Astrocyte (in vitro differentiated cells and primary cell): ENCODE results near the gene KCNQ5. TPM values are rescaled to one million over a fixed set of nuclear protein-coding genes. Genes with fewer than 3 reads are reported as not detected.
A peak's percentile ranks its signal among the peaks of the same experiment; 100 is the strongest.

ENCODE experiments used
- DNase-seq: peaks from one replicate; pipeline ENCODE4 v3.0.0-alpha.2; 2010; ENCODE audit warnings: low read depth
- FAIRE-seq: peaks from 2 replicates; lab custom pipeline; 2011; peaks lifted over from hg19 to GRCh38; lab: Jason Lieb, UNC
- H2AFZ ChIP-seq: 2 replicates; pipeline ENCODE4 v1.6.0; 2012; ENCODE audit warnings: low read depth, low read length, inconsistent platforms
- H3K27ac ChIP-seq: 2 replicates; pipeline ENCODE4 v1.5.1; 2011; ENCODE audit warnings: low read depth, low read length, inconsistent platforms
- H3K27me3 ChIP-seq: 2 replicates; pipeline ENCODE4 v1.6.0; 2011; ENCODE audit warnings: low read length, inconsistent platforms; ENCODE audit not compliant: insufficient read depth
- H3K36me3 ChIP-seq: 2 replicates; pipeline ENCODE4 v1.5.1; 2011; ENCODE audit warnings: low read length, inconsistent platforms; ENCODE audit not compliant: insufficient read depth
- H3K4me1 ChIP-seq: 2 replicates; pipeline ENCODE4 v1.5.1; 2011; ENCODE audit warnings: low read length, inconsistent platforms; ENCODE audit not compliant: insufficient read depth
- H3K4me2 ChIP-seq: 2 replicates; pipeline ENCODE4 v1.6.0; 2012; ENCODE audit warnings: low read length, inconsistent platforms
- H3K4me3 ChIP-seq: 2 replicates; pipeline ENCODE4 v1.5.1; 2011; ENCODE audit warnings: low read depth, mild to moderate bottlenecking, low read length, inconsistent platforms; ENCODE audit not compliant: insufficient read depth
- H3K79me2 ChIP-seq: 2 replicates; pipeline ENCODE4 v1.6.0; 2012; ENCODE audit warnings: mild to moderate bottlenecking, low read length, inconsistent platforms; ENCODE audit not compliant: insufficient read depth
- H3K9ac ChIP-seq: 2 replicates; pipeline ENCODE4 v1.6.0; 2012; ENCODE audit warnings: mild to moderate bottlenecking, low read length, inconsistent platforms
- H3K9me3 ChIP-seq: 2 replicates; pipeline ENCODE4 v1.5.1; 2012; ENCODE audit warnings: low read depth, mild to moderate bottlenecking, low read length, inconsistent platforms; ENCODE audit not compliant: insufficient read depth
- H4K20me1 ChIP-seq: 2 replicates; pipeline ENCODE4 v1.6.0; 2012; ENCODE audit warnings: low read length, inconsistent platforms; ENCODE audit not compliant: insufficient read depth
- H3K27ac Mint-ChIP-seq: one replicate; pipeline ENCODE4 v1.8.0; 2021; ENCODE audit warnings: mild to moderate bottlenecking, mixed read lengths; ENCODE audit not compliant: unreplicated experiment
- H3K27me3 Mint-ChIP-seq: one replicate; pipeline ENCODE4 v1.8.0; 2021; ENCODE audit warnings: low read depth, mixed read lengths; ENCODE audit not compliant: unreplicated experiment
- H3K36me3 Mint-ChIP-seq: one replicate; pipeline ENCODE4 v1.8.0; 2021; ENCODE audit warnings: low read depth, mixed read lengths; ENCODE audit not compliant: unreplicated experiment
- H3K4me1 Mint-ChIP-seq: one replicate; pipeline ENCODE4 v1.8.0; 2021; ENCODE audit warnings: low read depth, mixed read lengths; ENCODE audit not compliant: unreplicated experiment
- H3K4me3 Mint-ChIP-seq: one replicate; pipeline ENCODE4 v1.8.0; 2021; ENCODE audit warnings: mild to moderate bottlenecking, moderate library complexity, mixed read lengths; ENCODE audit not compliant: unreplicated experiment
- H3K9me3 Mint-ChIP-seq: one replicate; pipeline ENCODE4 v1.8.0; 2021; ENCODE audit warnings: mild to moderate bottlenecking, mixed read lengths; ENCODE audit not compliant: unreplicated experiment
- EZH2 ChIP-seq: IDR thresholded peaks from 2 replicates; pipeline ENCODE4 v1.6.1; 2012; ENCODE audit warnings: mild to moderate bottlenecking, low read length, inconsistent platforms; ENCODE audit not compliant: insufficient read depth
- total RNA-seq: library from RNA; stranded (reverse); gene quantifications from 2 replicates; pipeline ENCODE4 v1.2.1, GENCODE V29; 2021
- TF ChIP-seq, protein P1 (sequence below): IDR thresholded peaks from 2 replicates; pipeline ENCODE4 v1.5.1; 2011; ENCODE audit warnings: low read depth, mild to moderate bottlenecking, inconsistent platforms, low read length, moderate library complexity; ENCODE audit not compliant: insufficient read depth

KCNQ5 gene
- total RNA-seq, 1 donor from 2014 or later = 2.0 TPM

DNA sequence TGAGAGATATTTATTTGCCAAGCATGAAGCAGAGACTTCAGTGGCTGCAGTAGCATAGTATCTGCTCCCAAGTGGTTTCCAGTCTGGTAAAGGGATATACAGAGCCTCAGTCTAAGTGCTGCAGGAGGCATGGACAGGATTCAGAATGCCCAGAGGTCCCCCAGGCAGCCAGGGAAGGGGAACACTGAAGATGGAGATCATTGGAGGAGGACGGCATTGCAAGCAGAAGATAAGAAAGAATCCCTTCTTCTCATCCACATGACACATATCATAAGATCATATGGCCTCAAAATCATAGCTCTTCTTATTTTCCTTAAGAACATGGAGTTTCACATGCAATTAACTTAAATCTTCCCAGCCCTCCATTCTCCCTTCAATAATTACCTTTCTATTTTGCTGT lies 136.1 kb downstream of the KCNQ5 start:
- no peak for DNase-seq
- Histone ChIP-seq H2AFZ (no peak overlapping the region), H3K36me3 (no peaks in the 10 kb centered on the region), H3K4me1 (peaks cover 9% of the 10 kb centered on the region), H4K20me1 (no peaks in the 10 kb centered on the region), H3K27ac (no peak overlapping the region), H3K9ac (no peak overlapping the region), H3K4me2 (no peak overlapping the region), H3K27me3 (no peaks in the 10 kb centered on the region), H3K4me3 (no peak overlapping the region), H3K9me3 (no peaks in the 10 kb centered on the region), H3K79me2 (no peaks in the 10 kb centered on the region)
- H3K4me1 Mint-ChIP-seq = peaks cover 9% of the 10 kb centered on the region
- TF ChIP-seq, protein P1, sequence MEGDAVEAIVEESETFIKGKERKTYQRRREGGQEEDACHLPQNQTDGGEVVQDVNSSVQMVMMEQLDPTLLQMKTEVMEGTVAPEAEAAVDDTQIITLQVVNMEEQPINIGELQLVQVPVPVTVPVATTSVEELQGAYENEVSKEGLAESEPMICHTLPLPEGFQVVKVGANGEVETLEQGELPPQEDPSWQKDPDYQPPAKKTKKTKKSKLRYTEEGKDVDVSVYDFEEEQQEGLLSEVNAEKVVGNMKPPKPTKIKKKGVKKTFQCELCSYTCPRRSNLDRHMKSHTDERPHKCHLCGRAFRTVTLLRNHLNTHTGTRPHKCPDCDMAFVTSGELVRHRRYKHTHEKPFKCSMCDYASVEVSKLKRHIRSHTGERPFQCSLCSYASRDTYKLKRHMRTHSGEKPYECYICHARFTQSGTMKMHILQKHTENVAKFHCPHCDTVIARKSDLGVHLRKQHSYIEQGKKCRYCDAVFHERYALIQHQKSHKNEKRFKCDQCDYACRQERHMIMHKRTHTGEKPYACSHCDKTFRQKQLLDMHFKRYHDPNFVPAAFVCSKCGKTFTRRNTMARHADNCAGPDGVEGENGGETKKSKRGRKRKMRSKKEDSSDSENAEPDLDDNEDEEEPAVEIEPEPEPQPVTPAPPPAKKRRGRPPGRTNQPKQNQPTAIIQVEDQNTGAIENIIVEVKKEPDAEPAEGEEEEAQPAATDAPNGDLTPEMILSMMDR = no peak
- TF ChIP-seq EZH2 = no peak
- no peaks in the 10 kb centered on the region for H3K9me3 Mint-ChIP-seq
- peaks cover 2% of the 10 kb centered on the region for H3K27me3 Mint-ChIP-seq
- H3K36me3 Mint-ChIP-seq = no peaks in the 10 kb centered on the region
- no peak overlapping the region for H3K27ac Mint-ChIP-seq
- peak; percentile 17 for FAIRE-seq
- H3K4me3 Mint-ChIP-seq = no peak overlapping the region

DNA sequence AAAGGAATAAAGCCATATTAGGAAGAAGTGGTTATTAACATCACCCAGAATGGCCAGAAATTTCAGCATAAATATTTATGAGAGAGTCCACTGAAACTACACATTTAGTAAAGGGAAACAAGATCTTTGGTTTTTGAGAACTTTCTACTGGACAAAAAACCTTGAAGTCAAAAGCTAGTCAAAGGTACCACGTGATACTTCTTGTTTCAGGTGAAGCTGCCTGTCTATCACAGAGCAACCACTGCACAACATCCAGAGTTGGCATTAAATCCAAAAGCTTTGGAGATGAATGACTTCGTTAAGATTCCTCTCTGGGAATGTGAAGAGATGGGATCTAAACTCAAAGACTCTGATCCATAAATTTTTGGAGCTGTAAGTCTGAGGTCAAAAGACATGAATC lies 137.0 kb downstream of the KCNQ5 start:
- Mint-ChIP-seq H3K36me3 (no peaks in the 10 kb centered on the region), H3K4me1 (peaks cover 9% of the 10 kb centered on the region), H3K27me3 (peaks cover 2% of the 10 kb centered on the region), H3K4me3 (no peak overlapping the region), H3K9me3 (no peaks in the 10 kb centered on the region), H3K27ac (no peak overlapping the region)
- Histone ChIP-seq H3K9me3 (no peaks in the 10 kb centered on the region), H3K9ac (no peak overlapping the region), H3K4me2 (no peak overlapping the region), H3K27me3 (no peaks in the 10 kb centered on the region), H3K79me2 (no peaks in the 10 kb centered on the region), H2AFZ (no peak overlapping the region), H4K20me1 (no peaks in the 10 kb centered on the region), H3K27ac (no peak overlapping the region), H3K4me1 (peaks cover 9% of the 10 kb centered on the region), H3K36me3 (no peaks in the 10 kb centered on the region), H3K4me3 (no peak overlapping the region)
- TF ChIP-seq, protein P1 = no peak
- TF ChIP-seq EZH2 = no peak
- DNase-seq (no peak), FAIRE-seq (no peak)

GRCh38 chr6:72760114-72760793 lies 138.4 kb downstream of the KCNQ5 start:
- Mint-ChIP-seq H3K27me3 (peaks cover 2% of the 10 kb centered on the region), H3K4me1 (peaks cover 9% of the 10 kb centered on the region)

More at GRCh38 chr6:72760114-72760793, 138.4 kb downstream of the KCNQ5 start:
- Histone ChIP-seq H3K4me2 (peak overlapping the region; percentile 77), H3K4me3 (no peak overlapping the region), H3K27ac (no peak overlapping the region), H3K27me3 (no peaks in the 10 kb centered on the region), H3K9me3 (no peaks in the 10 kb centered on the region), H4K20me1 (no peaks in the 10 kb centered on the region), H3K9ac (no peak overlapping the region), H3K4me1 (peaks cover 9% of the 10 kb centered on the region), H3K36me3 (no peaks in the 10 kb centered on the region), H3K79me2 (no peaks in the 10 kb centered on the region), H2AFZ (no peak overlapping the region)
- FAIRE-seq (no peak), DNase-seq (peak; percentile 35)
- no peak overlapping the region for H3K27ac Mint-ChIP-seq
- no peaks in the 10 kb centered on the region for H3K9me3 Mint-ChIP-seq
- no peak overlapping the region for H3K4me3 Mint-ChIP-seq
- no peaks in the 10 kb centered on the region for H3K36me3 Mint-ChIP-seq
- no peak for TF ChIP-seq EZH2
